Neutrophil (primary cell): Measurements from ENCODE around the gene DPP7.

Experiments
- H3K27ac ChIP-seq: fragments of 200-600 bp; sonication (generic); 2 replicates; pipeline ENCODE4 v1.5.1; 2016; ENCODE audit warnings: mild to moderate bottlenecking, moderate library complexity
- H3K27me3 ChIP-seq: fragments of 200-600 bp; sonication (generic); 2 replicates; pipeline ENCODE4 v1.6.0; 2016; ENCODE audit warnings: mild to moderate bottlenecking
- H3K36me3 ChIP-seq: fragments of 200-600 bp; sonication (generic); 2 replicates; pipeline ENCODE4 v1.5.1; 2017
- H3K4me1 ChIP-seq, 2 experiments: fragments of 200-600 bp in 1 of 2; sonication (generic) in 1 of 2; 1 replicate in 1 of 2; 2 replicates in 1 of 2; pipeline versions ENCODE4 v1.5.1 to v1.6.1; 2013 to 2016; ENCODE audit warnings: low read depth in 1 of 2, low read length in 1 of 2, mild to moderate bottlenecking in 1 of 2, moderate library complexity in 1 of 2; ENCODE audit not compliant: control insufficient read depth in 1 of 2, insufficient read depth in 1 of 2
- H3K4me3 ChIP-seq, 2 experiments: fragments of 200-600 bp in 1 of 2; sonication (generic) in 1 of 2; 1 replicate in 1 of 2; 2 replicates in 1 of 2; pipeline ENCODE4 v1.5.1; 2013 to 2016; ENCODE audit warnings: low read depth in 1 of 2, low read length in 1 of 2, mild to moderate bottlenecking in 1 of 2, moderate library complexity in 1 of 2
- H3K9me3 ChIP-seq: fragments of 200-600 bp; sonication (generic); 2 replicates; pipeline ENCODE4 v1.5.1; 2016
- CTCF ChIP-seq: fragments of 200-600 bp; sonication (generic); IDR thresholded peaks from 2 replicates; pipeline ENCODE4 v1.5.1; 2016; ENCODE audit warnings: antibody characterized with exemption

The DPP7 gene

GRCh38 chr9:137069508-137070091, 44.9 kb downstream of the DPP7 start:
- no peak overlapping the region for H3K27ac ChIP-seq
- peaks cover 34% of the 10 kb centered on the region for H3K27me3 ChIP-seq
- H3K4me3 ChIP-seq: peak overlapping the region; percentile 55 to 58
- no peak for TF ChIP-seq CTCF
- no peaks in the 10 kb centered on the region for H3K9me3 ChIP-seq
- peaks cover 60 to 61% of the 10 kb centered on the region in 2 experiments for H3K4me1 ChIP-seq
- H3K36me3 ChIP-seq: no peaks in the 10 kb centered on the region

GRCh38 chr9:137068539-137069507, 45.7 kb downstream of the DPP7 start:
- Histone ChIP-seq H3K27me3 (peaks cover 32% of the 10 kb centered on the region), H3K4me1 (peaks cover 53 to 59% of the 10 kb centered on the region in 2 experiments), H3K4me3 (peak overlapping the region in 1 of 2 experiments; percentile 58), H3K27ac (no peak overlapping the region), H3K9me3 (no peaks in the 10 kb centered on the region), H3K36me3 (no peaks in the 10 kb centered on the region)
- no peak for TF ChIP-seq CTCF

GRCh38 chr9:137067860-137068538, 46.5 kb downstream of the DPP7 start:
- no peak overlapping the region for H3K27ac ChIP-seq
- H3K4me1 ChIP-seq: peaks cover 45 to 51% of the 10 kb centered on the region in 2 experiments
- TF ChIP-seq CTCF: peak; percentile 88
- no peak overlapping the region for H3K4me3 ChIP-seq
- no peaks in the 10 kb centered on the region for H3K9me3 ChIP-seq
- peaks cover 34% of the 10 kb centered on the region for H3K27me3 ChIP-seq
- no peaks in the 10 kb centered on the region for H3K36me3 ChIP-seq

GRCh38 chr9:137066096-137066861, 48.3 kb downstream of the DPP7 start:
- no peak for TF ChIP-seq CTCF
- Histone ChIP-seq H3K4me1 (peaks cover 34% of the 10 kb centered on the region in 2 experiments), H3K4me3 (no peak overlapping the region), H3K36me3 (no peaks in the 10 kb centered on the region), H3K9me3 (no peaks in the 10 kb centered on the region), H3K27ac (no peak overlapping the region), H3K27me3 (peaks cover 41% of the 10 kb centered on the region)

GRCh38 chr9:137065336-137065967, 49.1 kb downstream of the DPP7 start:
- H3K4me1 ChIP-seq: peaks cover 26% of the 10 kb centered on the region in 2 experiments
- no peak for TF ChIP-seq CTCF
- no peak overlapping the region for H3K4me3 ChIP-seq
- no peaks in the 10 kb centered on the region for H3K9me3 ChIP-seq
- H3K27ac ChIP-seq: no peak overlapping the region
- H3K27me3 ChIP-seq: peaks cover 34% of the 10 kb centered on the region
- H3K36me3 ChIP-seq: no peaks in the 10 kb centered on the region
